Stomach smooth muscle (tissue), 2 donors: ENCODE measurements around the gene ZNF280A.

Source experiments
- H3K27ac ChIP-seq: one replicate; pipeline ENCODE4 v1.7.0; 2013; ENCODE audit warnings: mild to moderate bottlenecking, low read length, inconsistent platforms
- H3K27me3 ChIP-seq, 2 donors: one replicate each; pipeline ENCODE4 v1.7.0; 2013; ENCODE audit warnings: low read length in 2 of 2; ENCODE audit not compliant: insufficient read depth in 2 of 2, control insufficient read depth in 1 of 2
- H3K36me3 ChIP-seq, 2 donors: one replicate each; pipeline ENCODE4 v1.7.0; 2013; ENCODE audit warnings: low read length in 2 of 2; ENCODE audit not compliant: control insufficient read depth in 2 of 2, insufficient read depth in 2 of 2
- H3K4me1 ChIP-seq: one replicate; pipeline ENCODE4 v1.7.0; 2013; ENCODE audit warnings: low read length; ENCODE audit not compliant: control insufficient read depth, insufficient read depth
- H3K4me3 ChIP-seq, 2 donors: one replicate each; pipeline ENCODE4 v1.7.0; 2013; ENCODE audit warnings: low read length in 2 of 2
- H3K9ac ChIP-seq, 2 donors: one replicate each; pipeline ENCODE4 v1.7.0; 2013; ENCODE audit warnings: low read length in 2 of 2, mild to moderate bottlenecking in 1 of 2
- H3K9me3 ChIP-seq, 2 donors: one replicate each; pipeline ENCODE4 v1.7.0; 2013; ENCODE audit warnings: low read length in 2 of 2; ENCODE audit not compliant: control insufficient read depth in 2 of 2
- donor health status: healthy.
- donor health status: Pancreatic carcinoma.

The ZNF280A gene, protein sequence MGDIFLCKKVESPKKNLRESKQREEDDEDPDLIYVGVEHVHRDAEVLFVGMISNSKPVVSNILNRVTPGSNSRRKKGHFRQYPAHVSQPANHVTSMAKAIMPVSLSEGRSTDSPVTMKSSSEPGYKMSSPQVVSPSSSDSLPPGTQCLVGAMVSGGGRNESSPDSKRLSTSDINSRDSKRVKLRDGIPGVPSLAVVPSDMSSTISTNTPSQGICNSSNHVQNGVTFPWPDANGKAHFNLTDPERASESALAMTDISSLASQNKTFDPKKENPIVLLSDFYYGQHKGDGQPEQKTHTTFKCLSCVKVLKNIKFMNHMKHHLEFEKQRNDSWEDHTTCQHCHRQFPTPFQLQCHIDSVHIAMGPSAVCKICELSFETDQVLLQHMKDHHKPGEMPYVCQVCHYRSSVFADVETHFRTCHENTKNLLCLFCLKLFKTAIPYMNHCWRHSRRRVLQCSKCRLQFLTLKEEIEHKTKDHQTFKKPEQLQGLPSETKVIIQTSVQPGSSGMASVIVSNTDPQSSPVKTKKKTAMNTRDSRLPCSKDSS

DNA sequence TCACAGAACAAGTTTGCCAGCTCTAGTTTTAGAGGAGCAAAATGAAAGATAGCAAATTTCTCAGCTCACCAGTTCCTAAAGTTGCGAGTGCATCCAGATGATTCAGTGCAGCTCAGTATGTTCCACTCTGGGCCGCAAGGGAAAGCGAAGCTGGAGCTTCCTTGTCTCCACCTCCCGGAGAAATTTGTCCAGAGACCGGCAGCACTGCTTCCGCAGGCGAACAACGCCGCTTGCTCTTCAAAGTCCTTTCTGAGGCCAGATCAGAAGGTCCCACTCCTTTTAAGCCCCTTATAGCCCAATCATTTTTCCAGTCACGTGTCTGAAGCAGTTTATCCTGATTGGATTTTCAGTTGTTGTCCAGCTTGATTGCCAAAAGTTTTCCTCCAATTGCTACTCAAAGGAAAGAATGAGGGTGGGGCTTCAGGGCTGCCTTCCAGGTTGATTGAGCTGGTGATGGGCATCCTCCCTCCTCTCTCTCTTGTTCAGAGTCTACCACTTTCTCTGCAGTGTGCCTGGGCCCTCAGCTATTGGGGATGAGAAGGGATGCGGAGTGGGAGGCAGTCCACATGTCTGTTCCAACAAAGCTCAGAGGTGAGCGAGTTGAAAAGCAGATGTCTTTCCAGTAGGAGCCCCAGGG, at the start of gene ZNF280A:
Gene ZNF280A (minus strand): TSS at position 251 of the 637 bp plus-strand sequence. CDS start 4,640 bp downstream, outside the sequence.
- Histone ChIP-seq H3K4me3 (no peak within 1 kb of the TSS), H3K9me3 (no peaks in the 10 kb centered on the region), H3K27me3 (peaks cover 0 to 3% of the 10 kb centered on the region in 2 donors), H3K9ac (no peak within 1 kb of the TSS), H3K36me3 (no peaks in the 10 kb centered on the region), H3K27ac (no peak within 1 kb of the TSS), H3K4me1 (no peaks in the 10 kb centered on the region)

DNA sequence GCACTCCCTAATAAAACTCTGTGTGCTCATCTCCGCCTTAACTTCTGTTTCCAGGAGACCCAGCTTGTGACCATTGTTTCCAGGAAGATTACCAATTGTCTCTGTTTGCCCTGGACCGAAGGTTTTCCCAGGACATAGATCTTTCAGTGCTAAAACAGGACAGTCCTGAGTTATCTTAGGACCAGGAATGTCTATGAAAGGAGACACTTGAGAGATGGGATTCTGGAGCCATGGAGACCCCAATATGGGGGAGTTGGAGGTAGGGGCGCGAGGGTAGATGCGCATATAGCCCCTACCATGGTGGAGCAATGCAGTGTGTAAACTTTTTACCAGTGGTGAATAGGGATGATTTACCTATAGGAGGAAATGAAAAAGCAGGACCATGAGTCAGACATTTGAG, 49.1 kb upstream of the ZNF280A start:
- no peak overlapping the region for H3K4me3 ChIP-seq
- no peak overlapping the region for H3K27ac ChIP-seq
- no peaks in the 10 kb centered on the region for H3K4me1 ChIP-seq
- peaks cover 5 to 8% of the 10 kb centered on the region in 2 donors for H3K9me3 ChIP-seq
- H3K36me3 ChIP-seq = no peaks in the 10 kb centered on the region
- H3K27me3 ChIP-seq = peaks cover 2% of the 10 kb centered on the region in 2 donors
- no peak overlapping the region for H3K9ac ChIP-seq

DNA sequence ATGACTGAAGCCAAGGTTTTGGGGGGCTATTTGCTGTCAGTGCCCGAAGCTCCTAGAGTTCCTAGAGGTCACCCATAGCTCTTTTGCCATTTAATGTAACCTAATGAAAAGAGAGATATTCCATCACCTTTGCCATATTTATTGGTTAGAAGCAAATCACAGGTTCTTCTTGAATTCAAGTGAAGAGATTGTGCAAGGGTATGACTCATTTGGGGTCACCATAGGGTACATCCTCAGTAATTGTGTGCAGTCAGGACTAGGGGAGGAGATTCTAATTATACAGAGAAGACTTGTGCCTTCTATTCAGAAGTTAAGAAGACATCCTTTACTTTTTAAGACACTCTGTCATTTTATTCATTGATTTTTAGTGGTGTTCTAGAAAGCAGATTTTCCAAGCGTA, 45.9 kb upstream of the ZNF280A start:
- Histone ChIP-seq H3K9me3 (peaks cover 5 to 8% of the 10 kb centered on the region in 2 donors), H3K36me3 (no peaks in the 10 kb centered on the region), H3K27ac (no peak overlapping the region)

DNA sequence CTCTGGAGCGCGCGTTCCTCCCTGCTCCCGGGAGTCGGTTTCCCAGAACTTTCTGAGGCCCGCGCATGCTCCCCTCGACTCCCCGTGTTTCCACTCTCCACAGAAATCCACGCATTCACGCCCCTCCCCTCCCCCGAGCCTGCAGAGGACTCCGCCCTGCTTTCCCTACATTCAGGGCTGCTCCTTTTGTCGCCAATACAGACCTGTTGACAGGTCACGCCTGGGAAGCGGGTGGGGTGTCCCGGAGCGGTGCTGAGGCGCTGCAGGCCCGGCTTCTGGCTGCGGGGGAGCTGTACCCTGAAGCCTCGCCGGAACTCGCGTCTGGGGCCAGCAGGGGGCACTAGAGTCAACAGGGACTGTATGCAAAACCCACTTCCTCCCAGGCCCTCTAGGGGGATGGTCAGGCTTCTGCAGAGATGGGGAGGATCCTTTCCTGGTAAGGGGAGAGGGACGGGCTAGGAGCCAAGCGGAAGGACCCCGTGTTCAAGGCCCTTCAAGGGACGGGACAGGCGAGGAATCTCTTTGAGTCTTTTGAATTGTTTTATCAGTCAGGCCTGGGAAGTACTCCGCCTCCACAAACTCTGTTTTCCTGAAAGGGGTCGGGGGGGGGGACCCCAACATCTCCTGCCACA, 39.0 kb upstream of the ZNF280A start, which contains the start of gene PRAME:
Gene PRAME (minus strand): TSS at position 294 of the 632 bp plus-strand sequence. CDS start 2,433 bp downstream, outside the sequence.
- Histone ChIP-seq H3K4me3 (no peak within 1 kb of the TSS), H3K4me1 (no peaks in the 10 kb centered on the region), H3K9ac (no peak within 1 kb of the TSS), H3K27me3 (no peaks in the 10 kb centered on the region), H3K9me3 (no peaks in the 10 kb centered on the region), H3K27ac (no peak within 1 kb of the TSS), H3K36me3 (no peaks in the 10 kb centered on the region)

More for the DNA sequence above, 45.9 kb upstream of the ZNF280A start:
- H3K27me3 ChIP-seq = peaks cover 0 to 2% of the 10 kb centered on the region in 2 donors
- H3K4me3 ChIP-seq = no peak overlapping the region
- H3K4me1 ChIP-seq = no peaks in the 10 kb centered on the region
- H3K9ac ChIP-seq = no peak overlapping the region

DNA sequence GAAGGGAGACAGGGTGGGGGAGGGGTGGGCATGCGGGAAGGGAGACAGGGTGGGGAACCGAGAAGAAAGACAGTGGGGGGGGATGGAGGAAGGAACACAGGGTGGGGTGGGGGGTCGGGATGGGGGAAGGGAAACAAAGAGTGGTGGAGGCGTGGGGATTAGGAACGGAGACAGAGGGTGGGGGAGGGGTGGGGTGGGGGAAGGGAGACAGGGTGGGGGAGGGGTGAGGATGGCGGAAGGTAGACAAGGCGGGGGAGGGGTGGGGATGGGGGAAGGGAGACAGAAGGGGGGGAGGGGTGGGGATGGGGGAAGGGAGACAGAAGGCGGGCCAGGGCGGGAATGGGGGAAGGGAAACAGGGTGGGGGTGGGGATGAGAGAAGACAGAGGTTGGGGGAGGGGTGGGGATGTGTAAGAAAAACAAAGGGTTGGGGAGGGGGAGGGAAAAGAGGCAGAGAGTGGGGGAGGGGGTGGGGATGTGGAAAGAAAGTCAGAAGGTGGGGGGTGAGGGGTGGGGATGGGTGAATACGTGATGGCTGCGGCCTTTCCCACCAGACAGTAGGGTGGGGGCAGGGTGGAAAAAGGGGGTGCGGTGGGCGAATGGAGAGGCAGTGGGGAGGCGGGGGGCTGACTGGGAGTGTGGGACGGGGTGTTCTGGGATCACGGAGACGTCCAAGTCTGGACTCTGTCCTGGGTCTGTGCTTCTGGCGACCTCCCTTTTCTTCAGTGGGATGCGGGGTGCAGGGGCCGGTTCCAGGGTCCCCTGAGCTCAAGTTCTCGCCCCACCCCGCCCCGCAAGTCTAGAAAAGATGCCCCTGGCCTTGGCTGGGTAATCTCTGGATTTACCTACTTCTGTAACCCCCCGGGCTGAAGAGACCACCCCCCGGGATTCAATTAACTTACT, 38.3 kb upstream of the ZNF280A start:
- no peak overlapping the region for H3K27ac ChIP-seq
- no peak overlapping the region for H3K4me3 ChIP-seq
- H3K27me3 ChIP-seq = no peaks in the 10 kb centered on the region
- H3K4me1 ChIP-seq = no peaks in the 10 kb centered on the region
- no peaks in the 10 kb centered on the region for H3K9me3 ChIP-seq
- H3K9ac ChIP-seq = no peak overlapping the region
- H3K36me3 ChIP-seq = no peaks in the 10 kb centered on the region

DNA sequence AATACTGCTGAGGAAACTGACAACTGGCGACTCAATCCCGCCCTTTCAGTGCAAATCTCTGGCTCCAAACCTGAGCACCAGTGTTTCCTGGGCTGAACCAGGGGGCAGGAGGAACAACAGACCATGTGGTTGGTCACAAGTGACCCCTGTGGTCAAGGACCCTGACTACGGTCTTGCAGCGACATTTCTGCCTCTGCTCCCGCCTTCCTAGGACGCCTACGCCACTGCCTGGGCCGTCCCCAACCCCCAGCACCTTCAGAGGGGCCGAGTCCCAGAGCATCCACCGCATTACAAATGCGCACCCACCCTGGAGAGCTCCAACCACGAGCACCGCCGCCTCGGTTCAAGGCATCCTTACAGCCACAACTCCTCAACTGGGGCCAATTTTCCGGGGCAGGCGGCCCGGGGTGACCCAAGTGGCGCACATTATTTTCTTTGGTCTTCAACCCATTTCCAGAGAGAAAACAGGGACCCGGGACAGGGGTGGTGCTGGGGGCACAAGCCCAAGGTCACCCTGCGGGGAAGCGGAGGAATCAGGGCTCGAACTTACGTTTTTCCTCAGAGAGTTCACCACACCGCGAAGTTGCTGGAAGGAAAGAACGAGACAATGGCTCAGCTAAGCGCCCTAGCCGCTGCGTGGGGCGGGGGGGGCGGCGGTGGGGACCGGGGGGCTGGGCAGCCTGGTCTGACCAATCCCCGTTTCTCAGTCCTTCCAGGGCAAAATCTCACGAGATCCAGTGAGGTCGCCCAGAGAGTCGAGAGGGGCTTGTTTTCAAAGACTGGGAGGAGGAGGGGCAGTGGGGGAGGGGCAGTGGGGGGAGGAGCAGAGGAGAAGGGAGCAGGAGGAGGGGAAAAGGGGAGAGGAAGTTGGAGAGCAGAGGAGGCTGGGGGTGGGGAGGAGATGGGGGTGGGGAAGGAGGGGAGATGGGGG, 37.2 kb upstream of the ZNF280A start:
- Histone ChIP-seq H3K9me3 (no peaks in the 10 kb centered on the region), H3K36me3 (no peaks in the 10 kb centered on the region), H3K4me1 (no peaks in the 10 kb centered on the region), H3K27me3 (no peaks in the 10 kb centered on the region), H3K4me3 (no peak overlapping the region), H3K9ac (no peak overlapping the region), H3K27ac (no peak overlapping the region)

DNA sequence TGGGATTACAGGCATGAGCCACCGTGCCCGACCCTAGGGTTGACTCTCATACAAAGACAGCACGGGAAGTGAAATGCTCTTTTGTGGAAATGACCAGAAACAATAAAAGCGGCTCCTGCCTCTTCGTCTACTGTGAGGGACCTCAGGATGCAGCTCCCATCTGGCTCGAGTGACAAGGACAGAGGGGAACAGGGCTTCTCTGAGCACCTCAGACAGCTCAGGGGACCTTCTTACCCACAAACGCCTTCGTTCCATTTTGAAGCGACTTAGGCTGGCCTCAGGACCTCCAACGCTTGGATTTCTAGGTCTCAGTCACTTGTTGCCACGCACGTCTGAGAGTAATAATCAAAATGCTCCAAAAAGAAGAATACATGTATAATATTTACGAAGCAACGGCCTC, 36.5 kb upstream of the ZNF280A start:
- no peaks in the 10 kb centered on the region for H3K36me3 ChIP-seq
- H3K4me1 ChIP-seq = no peaks in the 10 kb centered on the region
- H3K27ac ChIP-seq = no peak overlapping the region
- no peak overlapping the region for H3K4me3 ChIP-seq
- H3K9ac ChIP-seq = no peak overlapping the region
- no peaks in the 10 kb centered on the region for H3K27me3 ChIP-seq
- no peaks in the 10 kb centered on the region for H3K9me3 ChIP-seq

DNA sequence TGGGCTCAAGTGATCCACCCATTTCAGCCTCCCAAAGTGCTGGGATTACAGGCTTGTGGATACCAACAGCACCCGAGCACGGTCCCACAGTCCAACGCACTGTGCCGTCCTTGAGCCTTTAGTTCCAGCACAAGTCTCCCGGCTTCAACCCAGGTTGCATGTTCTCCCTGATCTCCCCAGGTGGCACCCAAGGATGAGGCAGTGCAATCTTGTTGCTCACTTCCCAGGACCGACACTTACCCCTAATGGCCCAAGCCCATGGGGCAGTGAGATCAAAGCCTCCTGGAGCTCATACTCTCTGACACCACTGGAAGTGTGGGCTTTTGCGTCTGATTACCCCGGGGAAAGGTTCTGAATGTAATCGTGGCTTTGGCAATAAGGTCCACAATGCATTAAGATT, 35.5 kb upstream of the ZNF280A start:
- Histone ChIP-seq H3K4me3 (no peak overlapping the region), H3K4me1 (no peaks in the 10 kb centered on the region), H3K36me3 (no peaks in the 10 kb centered on the region), H3K27me3 (no peaks in the 10 kb centered on the region), H3K27ac (no peak overlapping the region), H3K9me3 (no peaks in the 10 kb centered on the region), H3K9ac (no peak overlapping the region)

DNA sequence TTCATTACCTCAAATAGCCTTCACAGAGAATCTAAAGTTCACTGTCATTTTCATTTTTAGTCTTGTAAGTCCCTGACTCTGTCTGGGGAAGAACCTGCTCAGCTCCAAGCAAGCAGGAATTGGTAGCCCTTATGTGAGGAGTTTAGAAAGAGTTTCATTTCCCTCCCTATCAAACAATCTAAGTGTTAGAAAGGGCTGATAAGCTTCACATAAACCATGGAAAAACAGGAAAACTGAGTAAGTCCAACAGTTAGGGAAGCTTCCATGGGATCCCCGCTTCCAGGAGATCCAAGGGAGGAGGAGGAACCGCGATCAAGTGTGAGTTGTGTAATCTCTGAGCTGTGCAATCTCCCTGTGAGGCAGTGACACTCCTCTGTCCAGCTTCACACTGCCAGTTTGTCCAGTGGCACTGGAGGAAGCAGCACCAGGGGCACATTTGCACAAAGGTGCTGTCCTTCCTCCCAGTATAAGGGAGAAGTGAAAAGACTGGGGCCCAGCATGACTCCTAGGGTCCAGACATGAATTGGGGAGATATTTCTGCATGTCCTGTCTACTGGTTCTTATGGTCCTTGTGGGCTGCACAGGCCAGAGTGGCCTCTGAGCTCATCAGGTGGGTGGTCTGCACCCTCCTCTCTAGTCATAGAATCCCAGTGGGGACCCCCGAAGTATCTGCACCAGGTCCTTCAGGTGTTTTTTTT, 34.7 kb upstream of the ZNF280A start:
- no peaks in the 10 kb centered on the region for H3K9me3 ChIP-seq
- H3K4me1 ChIP-seq = no peaks in the 10 kb centered on the region
- H3K27me3 ChIP-seq = no peaks in the 10 kb centered on the region
- H3K27ac ChIP-seq = no peak overlapping the region
- no peak overlapping the region for H3K9ac ChIP-seq
- no peak overlapping the region for H3K4me3 ChIP-seq
- no peaks in the 10 kb centered on the region for H3K36me3 ChIP-seq
